T-helper 2 cell treated with Interferon-gamma antibody and Interleukin-4, amounts not matched to agents 5 μg/mL and 100 μg/mL, for 36 hours (primary cell): ENCODE data around the gene WFDC6.

Experiments
- DNase-seq: peaks from one replicate; pipeline ENCODE4 v3.0.0; 2021; ENCODE audit warnings: low spot score
- H3K27ac Mint-ChIP-seq: one replicate; pipeline ENCODE4 v1.8.0; 2021; ENCODE audit warnings: mild to moderate bottlenecking, mixed read lengths
- H3K27me3 Mint-ChIP-seq: one replicate; pipeline ENCODE4 v1.8.0; 2021; ENCODE audit warnings: low read depth, mixed read lengths
- H3K36me3 Mint-ChIP-seq: one replicate; pipeline ENCODE4 v1.8.0; 2021; ENCODE audit warnings: low read depth, mixed read lengths
- H3K4me1 Mint-ChIP-seq: one replicate; pipeline ENCODE4 v1.8.0; 2021; ENCODE audit warnings: low read depth, mixed read lengths
- H3K4me3 Mint-ChIP-seq: one replicate; pipeline ENCODE4 v1.8.0; 2022; ENCODE audit warnings: mild to moderate bottlenecking, moderate library complexity, mixed read lengths
- H3K9me3 Mint-ChIP-seq: one replicate; pipeline ENCODE4 v1.8.0; 2021; ENCODE audit warnings: mixed read lengths

The WFDC6 gene

DNA sequence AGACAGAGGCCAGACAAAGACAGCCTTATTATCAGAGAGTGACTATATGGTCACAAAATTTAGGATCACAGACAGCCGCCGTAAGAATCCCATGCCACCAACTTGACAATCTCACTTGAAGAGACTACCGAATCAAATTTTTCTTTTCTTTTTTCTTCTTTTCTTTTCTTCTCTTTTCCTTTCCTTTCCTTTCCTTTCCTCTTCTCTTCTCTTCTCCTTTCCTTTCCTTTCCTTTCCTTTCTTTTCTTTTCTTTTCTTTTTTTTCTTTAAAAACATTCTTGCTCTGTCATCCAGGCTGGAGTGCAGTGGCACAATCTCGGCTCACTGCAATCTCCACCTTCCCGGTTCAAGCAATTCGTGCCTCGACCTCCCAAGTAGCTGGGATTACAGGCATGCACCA is 9.1 kb upstream of the WFDC6 start:
- H3K27me3 Mint-ChIP-seq = peaks cover 10% of the 10 kb centered on the region

DNA sequence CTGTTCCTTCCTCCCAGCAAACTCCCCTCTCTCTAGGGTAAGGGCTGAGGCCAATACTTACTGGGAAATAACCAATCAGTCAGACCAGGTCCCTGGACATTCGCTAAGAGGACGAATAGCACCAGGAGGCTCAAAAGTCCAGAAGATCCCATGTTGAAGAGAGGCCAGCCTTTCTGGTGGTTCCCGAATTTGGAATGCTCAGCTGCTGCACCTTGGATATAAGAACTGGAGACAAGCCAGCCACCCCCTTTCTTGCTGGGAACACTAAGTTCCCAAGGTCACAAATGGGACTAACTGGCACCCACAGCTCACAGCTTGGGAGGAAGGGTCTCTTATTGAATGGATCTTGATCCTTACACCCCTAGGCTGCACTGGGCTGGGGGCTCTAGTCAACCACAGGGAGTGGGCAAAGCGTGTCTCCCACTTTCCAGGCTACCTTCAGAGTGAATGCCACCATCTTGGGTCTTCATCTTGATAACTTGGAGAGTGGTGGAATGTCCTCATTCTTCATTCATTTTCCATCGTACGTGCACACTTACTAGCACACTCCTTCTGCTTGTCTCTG is 8.0 kb upstream of the WFDC6 start, which contains the start of gene EPPIN:
Gene EPPIN (minus strand): TSS at position 196 of the 565 bp plus-strand sequence. CDS start 44 bp downstream, at position 152.
- Mint-ChIP-seq H3K27ac (no peak within 1 kb of the TSS), H3K4me3 (no peak within 1 kb of the TSS), H3K4me1 (no peaks in the 10 kb centered on the region), H3K36me3 (no peaks in the 10 kb centered on the region), H3K27me3 (peaks cover 11% of the 10 kb centered on the region), H3K9me3 (no peaks in the 10 kb centered on the region)
- DNase-seq = no peak

More for the DNA sequence above, 9.1 kb upstream of the WFDC6 start:
- Mint-ChIP-seq H3K27ac (no peak overlapping the region), H3K4me1 (no peaks in the 10 kb centered on the region), H3K9me3 (no peaks in the 10 kb centered on the region), H3K36me3 (no peaks in the 10 kb centered on the region), H3K4me3 (no peak overlapping the region)
- DNase-seq = no peak

DNA sequence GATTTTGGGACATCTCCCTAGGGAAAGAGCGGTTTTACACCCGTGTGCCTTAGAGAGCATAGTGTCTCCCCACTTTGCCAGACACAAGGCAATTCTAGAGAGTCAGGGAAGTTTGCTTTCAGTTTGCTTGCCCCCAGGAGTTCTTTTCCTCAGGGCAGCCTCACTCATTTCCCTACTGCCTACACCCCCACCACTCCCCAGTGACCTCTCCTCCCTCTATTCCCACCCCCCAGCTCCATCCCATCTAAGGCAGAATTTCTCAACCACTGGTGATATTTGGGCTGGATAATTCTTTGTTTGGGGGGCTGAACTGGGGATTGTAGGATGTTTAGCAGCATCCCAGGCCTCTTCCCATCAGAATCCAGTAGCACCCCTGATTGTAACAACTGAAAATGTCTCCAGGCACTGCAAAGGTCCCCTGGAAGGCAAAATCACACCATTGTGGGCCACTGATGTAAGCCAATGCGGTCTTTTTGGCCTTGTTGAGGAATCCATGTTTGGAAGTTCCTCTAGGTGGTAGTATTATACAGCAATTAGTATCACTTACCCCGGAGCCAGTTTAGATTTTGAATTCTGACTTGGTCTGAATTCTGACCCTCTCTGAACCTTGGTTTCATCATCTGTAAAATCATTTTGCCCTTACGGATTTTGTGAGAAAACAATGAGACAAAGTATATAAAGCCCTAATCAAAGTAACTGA is 6.6 kb upstream of the WFDC6 start:
- DNase-seq = no peak
- H3K27me3 Mint-ChIP-seq = peaks cover 11% of the 10 kb centered on the region
- H3K36me3 Mint-ChIP-seq = no peaks in the 10 kb centered on the region
- no peaks in the 10 kb centered on the region for H3K4me1 Mint-ChIP-seq
- H3K27ac Mint-ChIP-seq = no peak overlapping the region
- no peaks in the 10 kb centered on the region for H3K9me3 Mint-ChIP-seq
- H3K4me3 Mint-ChIP-seq = no peak overlapping the region

DNA sequence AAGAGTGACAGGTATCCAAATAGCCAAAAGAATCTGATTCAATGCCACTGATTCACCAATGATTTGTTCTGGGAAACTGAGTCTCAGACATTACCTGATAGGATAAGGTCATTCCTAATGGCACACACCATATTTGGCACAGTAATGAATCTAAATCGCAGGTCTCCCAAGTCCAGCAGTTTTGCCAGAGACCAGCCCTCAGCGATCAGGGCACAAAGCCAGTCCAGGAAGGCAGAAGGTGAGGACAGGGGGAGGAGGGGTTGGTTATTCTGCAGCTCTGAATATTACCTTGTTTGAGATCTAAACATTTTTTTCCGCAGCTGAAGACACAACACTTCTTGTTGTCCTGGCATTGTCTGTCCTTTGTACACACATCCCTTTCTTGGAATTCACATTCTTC is 6.1 kb upstream of the WFDC6 start:
- Mint-ChIP-seq H3K4me3 (no peak overlapping the region), H3K27ac (no peak overlapping the region), H3K9me3 (no peaks in the 10 kb centered on the region), H3K4me1 (no peaks in the 10 kb centered on the region), H3K36me3 (no peaks in the 10 kb centered on the region), H3K27me3 (peaks cover 11% of the 10 kb centered on the region)
- no peak for DNase-seq

DNA sequence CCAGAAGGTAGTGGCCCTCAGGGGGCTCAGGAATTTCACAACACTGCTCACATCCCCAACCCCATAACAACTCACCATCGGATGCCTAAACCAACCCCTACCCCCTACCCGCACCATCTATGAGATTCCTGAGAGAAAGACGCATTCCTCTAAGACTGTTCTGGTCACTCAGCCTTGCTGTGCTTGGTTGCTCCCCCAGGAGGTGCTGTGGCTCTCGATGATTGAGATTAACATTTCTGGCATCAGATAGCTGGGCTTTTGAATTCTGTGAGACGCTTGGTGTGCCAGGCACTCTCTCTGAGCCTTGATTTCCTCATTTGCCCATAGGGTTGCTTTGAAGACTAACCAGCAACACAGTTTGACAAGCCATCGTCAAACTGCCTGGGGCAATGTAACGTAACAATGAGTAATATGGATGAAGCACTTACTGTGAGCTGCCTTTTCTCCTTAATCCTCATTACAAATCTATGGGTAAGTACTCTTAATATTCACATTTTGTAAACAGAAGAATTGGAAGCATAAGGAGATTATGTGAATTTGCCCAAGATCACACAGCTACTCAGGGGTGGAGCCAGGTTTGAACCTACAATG is 978 bp downstream of the WFDC6 start:
- Mint-ChIP-seq H3K36me3 (no peaks in the 10 kb centered on the region), H3K27me3 (no peaks in the 10 kb centered on the region), H3K4me3 (no peak overlapping the region), H3K4me1 (no peaks in the 10 kb centered on the region), H3K27ac (no peak overlapping the region), H3K9me3 (no peaks in the 10 kb centered on the region)
- DNase-seq = no peak

DNA sequence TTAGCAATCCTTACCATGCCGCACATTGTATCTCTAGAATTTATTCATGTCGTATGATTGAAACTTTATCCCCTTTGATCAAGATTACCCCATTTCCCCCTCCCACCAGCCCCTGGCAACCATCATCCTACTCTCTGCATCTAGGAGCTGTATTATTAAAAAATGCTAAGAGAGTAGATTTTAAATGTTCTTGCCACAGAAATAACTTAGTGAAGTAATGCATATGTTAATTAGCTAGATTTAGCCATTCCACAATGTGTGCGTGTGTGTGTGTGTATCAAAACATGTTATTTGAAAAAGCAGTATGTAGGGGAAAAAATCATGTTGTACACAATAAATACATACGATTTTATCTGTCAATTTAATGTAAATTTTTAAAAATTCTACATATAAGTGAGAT is 12.0 kb downstream of the WFDC6 start:
- Mint-ChIP-seq H3K9me3 (no peaks in the 10 kb centered on the region), H3K36me3 (no peaks in the 10 kb centered on the region), H3K4me1 (no peaks in the 10 kb centered on the region), H3K27me3 (peaks cover 19% of the 10 kb centered on the region), H3K27ac (no peak overlapping the region), H3K4me3 (no peak overlapping the region)
- no peak for DNase-seq

DNA sequence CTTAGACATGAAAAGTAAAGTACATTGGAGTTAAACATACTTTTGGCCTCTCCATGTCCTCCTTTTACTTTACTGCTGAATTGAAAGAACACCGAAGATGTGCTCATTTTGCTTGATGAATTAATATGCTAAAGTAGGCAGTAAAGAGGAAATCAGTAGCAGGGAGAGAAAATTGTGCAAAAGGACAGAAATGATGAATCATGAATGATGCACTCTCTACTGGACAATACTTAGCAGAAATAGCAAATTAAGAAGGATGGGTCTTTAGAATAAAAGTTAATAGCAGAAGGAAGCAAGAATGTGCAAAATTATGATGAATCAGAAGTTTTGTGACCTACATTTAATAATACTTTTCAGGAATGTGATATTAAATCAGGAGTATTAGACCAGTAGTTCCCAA is 15.5 kb downstream of the WFDC6 start:
- no peak for DNase-seq
- H3K9me3 Mint-ChIP-seq = no peaks in the 10 kb centered on the region
- H3K27ac Mint-ChIP-seq = no peak overlapping the region
- H3K27me3 Mint-ChIP-seq = peaks cover 11% of the 10 kb centered on the region
- no peak overlapping the region for H3K4me3 Mint-ChIP-seq
- H3K36me3 Mint-ChIP-seq = no peaks in the 10 kb centered on the region
- no peaks in the 10 kb centered on the region for H3K4me1 Mint-ChIP-seq

DNA sequence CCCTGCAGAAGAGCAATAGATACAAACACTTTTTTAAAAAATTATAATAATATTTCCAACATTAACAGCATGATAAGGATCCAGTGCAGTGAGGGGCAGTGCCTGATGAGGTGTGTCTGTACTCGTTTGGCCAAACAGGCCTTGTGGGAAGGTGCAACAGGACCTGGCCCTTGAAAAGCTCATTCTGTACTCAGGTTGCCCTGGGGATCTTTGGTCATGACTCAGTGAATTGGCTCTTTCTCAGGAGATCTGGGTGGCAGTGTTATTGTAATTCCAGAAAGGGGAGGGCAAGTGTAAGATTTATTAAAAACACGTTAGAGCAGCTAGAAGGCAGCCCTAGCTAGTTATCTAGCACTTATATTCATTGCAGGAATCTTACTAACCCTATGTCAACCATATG is 21.0 kb downstream of the WFDC6 start:
- Mint-ChIP-seq H3K36me3 (no peaks in the 10 kb centered on the region), H3K27me3 (peaks cover 13% of the 10 kb centered on the region), H3K27ac (no peak overlapping the region), H3K4me1 (no peaks in the 10 kb centered on the region), H3K9me3 (no peaks in the 10 kb centered on the region), H3K4me3 (no peak overlapping the region)
- no peak for DNase-seq

DNA sequence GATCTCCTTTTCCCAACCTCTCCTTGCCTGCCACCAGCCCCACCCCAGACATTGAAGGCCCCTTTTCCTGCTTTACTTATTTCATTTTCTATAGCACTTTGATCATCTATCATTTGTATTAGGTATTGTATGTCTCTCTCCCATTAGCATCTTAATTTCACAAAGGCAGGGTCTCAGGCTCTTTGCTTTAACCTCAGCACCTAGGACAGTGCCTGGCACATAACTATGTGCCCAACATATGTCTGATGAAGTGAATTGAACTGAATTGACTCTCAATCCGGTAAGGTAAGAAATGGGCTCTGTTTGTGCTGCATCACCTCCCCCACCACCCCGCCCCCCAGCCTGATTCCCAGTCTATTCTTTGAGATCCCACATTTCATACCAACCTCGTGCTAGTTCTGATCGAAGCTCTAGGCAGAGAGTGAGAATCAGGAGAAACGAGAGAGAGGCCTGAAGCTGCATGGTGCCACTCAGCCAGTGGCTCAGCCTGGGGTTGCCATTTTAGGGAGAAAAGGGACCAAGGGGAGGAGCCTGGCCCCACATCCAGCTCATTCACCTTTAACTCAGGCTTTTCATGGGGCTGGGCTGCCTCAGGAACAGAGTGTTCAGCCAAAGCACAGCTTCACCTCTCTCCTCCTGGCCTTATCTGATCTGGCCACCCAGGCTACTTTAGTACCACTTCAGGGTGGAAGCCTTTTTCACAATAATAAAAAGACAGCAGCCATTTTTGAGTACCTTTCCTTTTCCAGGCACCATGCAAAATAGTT is 24.0 kb downstream of the WFDC6 start, which contains the start of gene SPINT3:
Gene SPINT3 (minus strand): TSS at position 476 of the 767 bp plus-strand sequence. CDS start 14 bp downstream, at position 462.
- peaks cover 19% of the 10 kb centered on the region for H3K27me3 Mint-ChIP-seq
- H3K4me3 Mint-ChIP-seq = no peak within 1 kb of the TSS
- H3K27ac Mint-ChIP-seq = no peak within 1 kb of the TSS
- no peak for DNase-seq
- H3K4me1 Mint-ChIP-seq = no peaks in the 10 kb centered on the region
- no peaks in the 10 kb centered on the region for H3K9me3 Mint-ChIP-seq
- H3K36me3 Mint-ChIP-seq = no peaks in the 10 kb centered on the region

DNA sequence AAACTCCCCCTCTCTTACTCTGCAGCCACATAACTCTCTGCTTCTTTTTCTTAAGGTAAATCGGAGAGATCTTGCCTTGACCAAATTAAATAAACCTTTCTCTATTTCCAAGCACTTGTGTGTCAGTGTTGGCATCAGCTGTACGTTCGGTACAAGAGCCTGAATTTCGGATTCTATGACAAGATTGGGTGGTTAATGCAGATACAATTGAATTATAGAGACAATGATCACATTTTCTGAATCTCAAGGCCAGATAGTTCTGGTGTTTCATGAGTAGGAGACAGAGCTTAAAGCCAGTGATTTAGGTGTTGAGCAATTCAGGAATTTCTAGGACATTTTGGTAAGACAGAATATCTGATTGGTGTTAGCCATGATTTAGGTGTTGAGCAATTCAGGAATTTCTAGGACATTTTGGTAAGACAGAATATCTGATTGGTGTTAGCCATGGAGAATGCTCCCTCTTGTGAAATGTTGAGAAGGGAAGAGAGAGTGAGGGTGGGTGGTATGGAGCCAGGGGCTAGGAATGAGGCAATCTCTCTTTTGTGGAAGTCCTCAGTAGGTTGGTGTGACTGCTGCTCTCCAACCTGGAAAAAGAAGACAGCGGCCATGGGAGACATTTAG is 28.9 kb downstream of the WFDC6 start:
- no peak for DNase-seq
- Mint-ChIP-seq H3K36me3 (no peaks in the 10 kb centered on the region), H3K9me3 (no peaks in the 10 kb centered on the region), H3K4me3 (no peak overlapping the region), H3K4me1 (peaks cover 8% of the 10 kb centered on the region), H3K27me3 (peaks cover 26% of the 10 kb centered on the region), H3K27ac (no peak overlapping the region)

DNA sequence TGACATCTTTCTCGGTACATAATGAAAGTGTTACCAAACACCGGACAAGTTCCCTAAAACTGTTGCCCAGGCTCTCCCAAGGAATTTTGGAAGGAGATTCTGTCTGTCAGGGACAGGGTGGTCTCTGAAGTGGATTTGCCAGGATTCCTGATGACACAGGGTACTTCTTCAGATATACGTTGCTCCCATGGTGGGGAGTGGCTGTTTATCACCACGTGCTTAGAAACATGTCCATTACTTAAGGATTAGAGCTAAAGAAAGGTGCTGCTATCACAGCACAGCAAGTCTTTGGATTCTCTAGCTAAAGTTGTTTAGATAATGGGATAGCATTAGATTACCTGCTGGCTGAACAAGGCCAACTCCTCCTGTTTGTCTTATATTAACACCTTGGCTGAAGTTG is 30.2 kb downstream of the WFDC6 start:
- Mint-ChIP-seq H3K4me1 (peaks cover 8% of the 10 kb centered on the region), H3K9me3 (no peaks in the 10 kb centered on the region), H3K27me3 (peaks cover 24% of the 10 kb centered on the region), H3K36me3 (no peaks in the 10 kb centered on the region), H3K27ac (no peak overlapping the region), H3K4me3 (no peak overlapping the region)
- no peak for DNase-seq

DNA sequence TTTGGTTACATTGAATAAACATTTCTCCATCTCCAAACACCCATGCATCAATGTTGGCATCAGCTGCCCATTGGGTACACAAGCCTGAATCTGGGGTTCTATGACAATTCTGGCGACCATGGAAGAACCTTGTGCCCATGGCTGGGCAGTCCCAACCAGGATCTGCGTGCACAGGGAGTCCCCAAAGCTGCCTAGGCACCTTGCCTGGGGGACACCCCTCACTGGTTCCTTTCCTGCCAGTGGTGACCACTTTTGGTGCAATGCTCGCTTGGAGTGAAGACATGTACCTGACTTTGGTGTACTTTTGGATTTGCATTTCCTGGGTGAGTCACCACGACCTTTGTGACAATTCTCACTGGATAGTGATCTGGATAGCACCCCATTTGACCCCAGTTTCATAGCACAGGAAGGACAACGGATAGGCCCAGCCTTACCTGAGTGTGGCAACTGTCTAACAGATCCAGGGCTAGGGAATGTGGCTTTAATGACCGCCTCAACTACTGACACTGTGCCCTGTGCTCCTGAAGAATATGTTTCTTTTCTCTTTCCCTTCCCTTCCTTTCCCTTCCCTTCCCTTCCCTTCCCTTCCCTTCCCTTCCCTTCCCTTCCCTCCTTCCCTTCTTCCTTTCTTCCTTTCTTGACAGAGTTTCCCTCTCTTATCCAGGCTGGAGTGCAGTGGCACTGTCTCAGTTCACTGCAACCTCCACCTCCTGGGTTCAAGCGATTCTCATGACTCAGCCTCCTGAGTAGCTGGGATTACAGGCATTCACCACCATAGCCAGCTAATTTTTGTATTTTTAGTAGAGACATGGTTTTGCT is 31.0 kb downstream of the WFDC6 start:
- no peak overlapping the region for H3K27ac Mint-ChIP-seq
- H3K4me1 Mint-ChIP-seq = peaks cover 8% of the 10 kb centered on the region
- H3K9me3 Mint-ChIP-seq = no peaks in the 10 kb centered on the region
- no peak for DNase-seq
- H3K4me3 Mint-ChIP-seq = no peak overlapping the region
- H3K27me3 Mint-ChIP-seq = peaks cover 26% of the 10 kb centered on the region
- no peaks in the 10 kb centered on the region for H3K36me3 Mint-ChIP-seq
